ENCODE measurements around the gene FADS3. TPM values are rescaled to one million over a fixed set of nuclear protein-coding genes. Genes with fewer than 3 reads are reported as not detected.
A peak's percentile ranks its signal among the peaks of the same experiment; 100 is the strongest.

Gene FADS3
- total and polyA plus RNA-seq, 2 experiments from 2014 or later = 44.4 to 73.5 TPM

- no peak for TF ChIP-seq ZNF462 (CRISPR knock-in tag; IDR thresholded peaks at IDR 0.05)
- TF ChIP-seq, protein P1, sequence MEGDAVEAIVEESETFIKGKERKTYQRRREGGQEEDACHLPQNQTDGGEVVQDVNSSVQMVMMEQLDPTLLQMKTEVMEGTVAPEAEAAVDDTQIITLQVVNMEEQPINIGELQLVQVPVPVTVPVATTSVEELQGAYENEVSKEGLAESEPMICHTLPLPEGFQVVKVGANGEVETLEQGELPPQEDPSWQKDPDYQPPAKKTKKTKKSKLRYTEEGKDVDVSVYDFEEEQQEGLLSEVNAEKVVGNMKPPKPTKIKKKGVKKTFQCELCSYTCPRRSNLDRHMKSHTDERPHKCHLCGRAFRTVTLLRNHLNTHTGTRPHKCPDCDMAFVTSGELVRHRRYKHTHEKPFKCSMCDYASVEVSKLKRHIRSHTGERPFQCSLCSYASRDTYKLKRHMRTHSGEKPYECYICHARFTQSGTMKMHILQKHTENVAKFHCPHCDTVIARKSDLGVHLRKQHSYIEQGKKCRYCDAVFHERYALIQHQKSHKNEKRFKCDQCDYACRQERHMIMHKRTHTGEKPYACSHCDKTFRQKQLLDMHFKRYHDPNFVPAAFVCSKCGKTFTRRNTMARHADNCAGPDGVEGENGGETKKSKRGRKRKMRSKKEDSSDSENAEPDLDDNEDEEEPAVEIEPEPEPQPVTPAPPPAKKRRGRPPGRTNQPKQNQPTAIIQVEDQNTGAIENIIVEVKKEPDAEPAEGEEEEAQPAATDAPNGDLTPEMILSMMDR (conservative IDR thresholded peaks at IDR 0.05; ENCODE audit: low read depth in 2 of 2) = no peak
- no peak for TF ChIP-seq EZH2 (IDR thresholded peaks at IDR 0.05; ENCODE audit: low read depth, unreplicated experiment)
- TF ChIP-seq POLR2AphosphoS5 (IDR thresholded peaks at IDR 0.05; ENCODE audit: low read depth) = no peak
- no peak for TF ChIP-seq EZH2phosphoT487 (IDR thresholded peaks at IDR 0.05; ENCODE audit: unreplicated experiment)
- TF ChIP-seq JUNB (IDR thresholded peaks at IDR 0.05; ENCODE audit: unreplicated experiment) = no peak
- TF ChIP-seq STAT1 (IDR thresholded peaks at IDR 0.05; ENCODE audit: unreplicated experiment) = no peak
- no peak for TF ChIP-seq CREB1 (CRISPR knock-in tag; IDR thresholded peaks at IDR 0.05; ENCODE audit: low read depth)
Measured at GRCh38 chr11:61832754-61833153, 58.6 kb downstream of the FADS3 start (continued).

- peaks cover 20% of the 10 kb centered on the region for H3K27me3 Mint-ChIP-seq (ENCODE audit: insufficient read depth, low read depth, poor library complexity)
- H3K27ac Mint-ChIP-seq = peak overlapping the region; percentile 84
- H2AFZ ChIP-seq = no peak overlapping the region
- H3K79me2 ChIP-seq (replicated peaks; ENCODE audit: insufficient read depth) = peaks cover 88% of the 10 kb centered on the region
- H3K27me3 ChIP-seq (ENCODE audit: insufficient read depth) = no peaks in the 10 kb centered on the region
- no peak overlapping the region for H3K4me3 ChIP-seq
- H3K4me1 Mint-ChIP-seq = peaks cover 63% of the 10 kb centered on the region
- TF ChIP-seq, protein P2, sequence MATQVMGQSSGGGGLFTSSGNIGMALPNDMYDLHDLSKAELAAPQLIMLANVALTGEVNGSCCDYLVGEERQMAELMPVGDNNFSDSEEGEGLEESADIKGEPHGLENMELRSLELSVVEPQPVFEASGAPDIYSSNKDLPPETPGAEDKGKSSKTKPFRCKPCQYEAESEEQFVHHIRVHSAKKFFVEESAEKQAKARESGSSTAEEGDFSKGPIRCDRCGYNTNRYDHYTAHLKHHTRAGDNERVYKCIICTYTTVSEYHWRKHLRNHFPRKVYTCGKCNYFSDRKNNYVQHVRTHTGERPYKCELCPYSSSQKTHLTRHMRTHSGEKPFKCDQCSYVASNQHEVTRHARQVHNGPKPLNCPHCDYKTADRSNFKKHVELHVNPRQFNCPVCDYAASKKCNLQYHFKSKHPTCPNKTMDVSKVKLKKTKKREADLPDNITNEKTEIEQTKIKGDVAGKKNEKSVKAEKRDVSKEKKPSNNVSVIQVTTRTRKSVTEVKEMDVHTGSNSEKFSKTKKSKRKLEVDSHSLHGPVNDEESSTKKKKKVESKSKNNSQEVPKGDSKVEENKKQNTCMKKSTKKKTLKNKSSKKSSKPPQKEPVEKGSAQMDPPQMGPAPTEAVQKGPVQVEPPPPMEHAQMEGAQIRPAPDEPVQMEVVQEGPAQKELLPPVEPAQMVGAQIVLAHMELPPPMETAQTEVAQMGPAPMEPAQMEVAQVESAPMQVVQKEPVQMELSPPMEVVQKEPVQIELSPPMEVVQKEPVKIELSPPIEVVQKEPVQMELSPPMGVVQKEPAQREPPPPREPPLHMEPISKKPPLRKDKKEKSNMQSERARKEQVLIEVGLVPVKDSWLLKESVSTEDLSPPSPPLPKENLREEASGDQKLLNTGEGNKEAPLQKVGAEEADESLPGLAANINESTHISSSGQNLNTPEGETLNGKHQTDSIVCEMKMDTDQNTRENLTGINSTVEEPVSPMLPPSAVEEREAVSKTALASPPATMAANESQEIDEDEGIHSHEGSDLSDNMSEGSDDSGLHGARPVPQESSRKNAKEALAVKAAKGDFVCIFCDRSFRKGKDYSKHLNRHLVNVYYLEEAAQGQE (IDR thresholded peaks at IDR 0.05; ENCODE audit: unreplicated experiment) = peak; percentile 22
- TF ChIP-seq STAT1 (IDR thresholded peaks at IDR 0.05; ENCODE audit: unreplicated experiment) = no peak
- peaks cover 2% of the 10 kb centered on the region; the same call in 1 of the 2 replicates for H3K36me3 ChIP-seq (ENCODE audit: insufficient read depth)
- no peaks in the 10 kb centered on the region for H3K9me2 ChIP-seq (ENCODE audit: insufficient read depth)
- H4K20me1 ChIP-seq (replicated peaks; ENCODE audit: insufficient read depth) = peaks cover 50% of the 10 kb centered on the region
- H3K36me3 Mint-ChIP-seq (ENCODE audit: low read depth) = peaks cover 37% of the 10 kb centered on the region
- H3F3A ChIP-seq (replicated peaks; ENCODE audit: low read depth) = peaks cover 44% of the 10 kb centered on the region
- 0 out of 3 replicates have a peak, but pooled peaks cover under 1% of the 10 kb centered on the region for H3K9me3 Mint-ChIP-seq
- H3K4me2 ChIP-seq = peak overlapping the region; percentile 100
- ATAC-seq (no peak), DNase-seq (ENCODE audit: low spot score) (no peak)
- H3K4me1 ChIP-seq (ENCODE audit: insufficient read depth) = peaks cover 65% of the 10 kb centered on the region
- H3K27ac ChIP-seq (ENCODE audit: low read depth) = peak overlapping the region; percentile 97
- peak overlapping the region; percentile 60 for H3K4me3 Mint-ChIP-seq
Measured at GRCh38 chr11:61832207-61832606, 59.1 kb downstream of the FADS3 start.
